GM21360 (cell line): ENCODE measurements around the gene CDK17.
"Not testable (repeated sequence)": the region's sequence is repeated elsewhere in the genome, so short reads cannot be mapped to it uniquely, and the experiment has no call there.

Experiments used
- ATAC-seq: cut with Tn5 transposase; IDR thresholded peaks from one replicate; pipeline ENCODE4 v1.9.1; 2021; ENCODE audit warnings: mild to moderate bottlenecking, moderate library complexity; ENCODE audit not compliant: unreplicated experiment

The CDK17 gene

GRCh38 chr12:96419576-96420276, 19.5 kb upstream of the CDK17 start:
- ATAC-seq: peak; percentile 61

GRCh38 chr12:96417688-96418087, 17.4 kb upstream of the CDK17 start:
- not testable (repeated sequence) for ATAC-seq

- ATAC-seq: no peak
Measured at GRCh38 chr12:96416033-96416799, 16.0 kb upstream of the CDK17 start.

GRCh38 chr12:96414637-96415036, 14.4 kb upstream of the CDK17 start:
- no peak for ATAC-seq

GRCh38 chr12:96412431-96412830, 12.2 kb upstream of the CDK17 start:
- ATAC-seq: no peak

GRCh38 chr12:96409731-96410130, 9.5 kb upstream of the CDK17 start:
- no peak for ATAC-seq

- ATAC-seq: no peak
Measured at GRCh38 chr12:96408993-96409392, 8.8 kb upstream of the CDK17 start.

- peak; percentile 95 for ATAC-seq
Measured at GRCh38 chr12:96407429-96408097, 7.3 kb upstream of the CDK17 start.

GRCh38 chr12:96404696-96405095, 4.5 kb upstream of the CDK17 start:
- no peak for ATAC-seq

GRCh38 chr12:96403870-96404269, 3.6 kb upstream of the CDK17 start:
- no peak for ATAC-seq

GRCh38 chr12:96402522-96402921, 2.3 kb upstream of the CDK17 start:
- not testable (repeated sequence) for ATAC-seq

- no peak for ATAC-seq
Measured at GRCh38 chr12:96402061-96402460, 1.8 kb upstream of the CDK17 start.

- ATAC-seq: no peak
Measured at GRCh38 chr12:96401076-96401871, 1.0 kb upstream of the CDK17 start.

- ATAC-seq: peak; percentile 3
Measured at GRCh38 chr12:96400631-96401075, 414 bp upstream of the CDK17 start.

GRCh38 chr12:96399120-96399918, 920 bp downstream of the CDK17 start:
- peak; percentile 34 for ATAC-seq

GRCh38 chr12:96398424-96399119, 1.7 kb downstream of the CDK17 start:
- ATAC-seq: peak; percentile 0

GRCh38 chr12:96397756-96398423, 2.3 kb downstream of the CDK17 start:
- no peak for ATAC-seq

- ATAC-seq: no peak
Measured at GRCh38 chr12:96396914-96397313, 3.3 kb downstream of the CDK17 start.

GRCh38 chr12:96396209-96396608, 4.0 kb downstream of the CDK17 start:
- ATAC-seq: no peak
